COR-L47 (cell line): ENCODE data around the gene DLEU7.

Source experiments
- DNase-seq: peaks from one replicate; lab custom pipeline; 2025; lab: John Stamatoyannopoulos, UW

The DLEU7 gene

GRCh38 chr13:50843257-50844083, at the start of gene DLEU7:
DLEU7 (minus strand) TSS chr13:50843692; CDS start chr13:50843646, 46 bp downstream.
- DNase-seq = no peak

- no peak for DNase-seq
These were observed 48.9 kb upstream of the DLEU7 start for GRCh38 chr13:50892210-50892944.

- DNase-seq = no peak
These were observed 47.7 kb upstream of the DLEU7 start for GRCh38 chr13:50891206-50891605.

DNA sequence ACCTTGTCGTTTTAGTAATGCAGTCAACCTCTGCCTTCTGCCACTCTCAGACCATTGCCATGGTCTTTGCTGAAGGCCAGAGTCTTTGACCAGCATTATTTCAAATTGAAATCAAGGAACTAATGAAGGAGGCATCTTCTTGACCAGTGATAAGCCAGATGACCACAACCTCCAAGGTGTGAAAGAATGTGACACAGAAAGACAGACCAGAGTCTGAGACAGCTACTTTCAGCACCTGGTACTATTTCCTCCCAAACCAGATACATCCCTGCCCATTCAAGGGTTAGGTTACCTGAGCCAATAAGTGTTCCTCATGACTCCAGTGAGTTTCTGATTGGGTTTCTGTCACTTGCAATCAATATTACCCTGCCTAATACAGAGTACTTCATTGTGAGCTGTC, 45.8 kb upstream of the DLEU7 start:
- no peak for DNase-seq

- no peak for DNase-seq
These were observed 44.9 kb upstream of the DLEU7 start for GRCh38 chr13:50888362-50888761.

GRCh38 chr13:50887151-50887550, 43.7 kb upstream of the DLEU7 start:
- DNase-seq = no peak

DNA sequence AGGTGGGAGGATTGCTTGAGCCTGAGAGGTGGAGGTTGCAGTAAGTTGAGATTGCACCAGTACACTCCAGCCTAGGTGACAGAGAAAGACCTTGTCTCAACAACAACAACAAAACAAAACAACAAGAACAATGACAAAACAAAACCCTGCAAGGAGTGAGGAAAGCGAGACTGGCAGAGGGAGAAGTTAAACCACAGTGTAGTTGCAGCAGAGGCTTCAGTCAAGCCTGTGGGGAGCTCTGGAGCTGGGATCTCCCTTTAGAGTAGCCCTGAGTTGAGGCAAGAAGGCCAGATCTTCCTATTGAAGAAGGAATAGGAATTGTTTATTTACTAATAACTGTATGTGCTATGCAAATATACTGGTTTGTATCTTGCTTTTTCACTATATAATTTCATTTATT, 40.8 kb upstream of the DLEU7 start:
- no peak for DNase-seq

DNA sequence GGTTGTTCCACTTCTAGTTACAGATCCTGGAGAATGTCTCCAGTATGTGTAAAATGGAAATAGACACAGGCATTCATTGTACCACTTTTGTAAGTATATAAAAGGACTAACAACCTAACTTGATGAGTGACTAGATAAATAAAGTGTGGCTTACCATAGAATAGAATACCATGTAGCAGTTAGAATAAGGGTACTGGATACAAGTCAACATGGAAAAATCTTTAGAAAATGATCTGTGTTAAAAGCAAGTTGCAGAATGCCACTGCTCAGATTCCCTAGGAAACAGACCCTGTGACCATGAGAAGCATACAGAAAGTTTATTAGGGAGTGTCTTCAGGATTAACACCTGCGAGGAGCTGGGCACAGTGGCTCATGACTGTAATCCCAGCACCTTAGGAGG, 40.2 kb upstream of the DLEU7 start:
- DNase-seq = no peak

GRCh38 chr13:50882816-50883435, 39.4 kb upstream of the DLEU7 start:
- DNase-seq = no peak

DNA sequence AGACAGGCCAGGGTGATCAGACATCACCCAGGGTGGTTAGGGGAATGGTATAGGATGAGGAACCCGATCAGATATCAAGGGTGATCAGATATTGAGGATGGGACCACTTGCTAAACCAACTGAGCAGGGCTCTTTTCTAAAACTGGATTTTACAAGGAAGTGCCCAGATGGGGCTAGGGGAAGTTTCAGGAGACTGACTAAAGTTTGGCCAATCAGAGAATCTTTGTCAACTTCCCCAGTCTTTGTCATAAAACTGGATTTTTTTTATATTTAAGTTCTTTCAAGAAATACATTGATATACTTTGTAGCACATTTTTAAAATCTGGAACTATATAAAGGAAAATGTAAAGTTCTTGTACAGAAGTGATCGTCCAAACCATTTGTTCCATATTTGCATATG, 30.5 kb upstream of the DLEU7 start:
- DNase-seq = no peak

GRCh38 chr13:50873467-50873866, 30.0 kb upstream of the DLEU7 start:
- no peak for DNase-seq

DNA sequence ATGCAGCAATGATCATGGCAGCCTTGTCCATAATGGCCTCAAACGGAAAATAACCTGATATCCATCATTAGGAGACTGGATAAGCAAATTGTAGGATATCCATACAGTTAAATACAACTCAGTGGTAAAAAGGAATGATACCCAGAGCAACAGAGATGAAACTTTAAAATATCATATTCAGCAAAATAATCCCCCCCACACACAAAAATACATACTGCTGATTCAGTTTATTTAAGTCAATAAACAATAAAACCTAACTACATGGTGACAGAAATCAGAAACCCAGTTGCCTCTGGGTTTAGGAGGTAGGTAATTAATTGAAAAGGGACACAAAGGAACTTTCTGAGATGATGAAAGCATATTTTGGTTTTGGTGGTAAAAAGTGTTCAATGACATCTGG, 27.9 kb upstream of the DLEU7 start:
- DNase-seq = no peak

- DNase-seq = no peak
These were observed 24.1 kb upstream of the DLEU7 start for GRCh38 chr13:50867637-50867945.

GRCh38 chr13:50866817-50867636, 23.5 kb upstream of the DLEU7 start:
- no peak for DNase-seq

DNA sequence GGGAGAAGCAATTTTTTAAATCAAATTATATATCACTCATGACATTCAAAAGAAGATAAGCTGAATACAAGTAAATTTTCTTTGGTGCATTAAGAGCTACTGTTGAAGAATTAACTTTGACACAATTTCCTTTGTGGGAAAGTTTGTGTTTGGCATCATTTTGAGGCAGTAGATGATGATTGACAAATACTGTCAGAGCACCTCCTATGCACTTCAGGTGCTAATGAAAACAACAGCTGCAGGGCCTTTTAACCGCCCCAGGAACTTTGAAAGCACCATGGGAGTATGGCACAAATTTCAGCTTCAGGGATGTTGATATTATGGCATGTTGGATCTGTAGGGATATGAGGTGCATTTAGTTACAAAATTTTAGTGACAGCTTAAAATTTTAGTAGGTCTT, 21.0 kb upstream of the DLEU7 start:
- DNase-seq = no peak

GRCh38 chr13:50855681-50856080, 12.2 kb upstream of the DLEU7 start:
- DNase-seq = no peak

DNA sequence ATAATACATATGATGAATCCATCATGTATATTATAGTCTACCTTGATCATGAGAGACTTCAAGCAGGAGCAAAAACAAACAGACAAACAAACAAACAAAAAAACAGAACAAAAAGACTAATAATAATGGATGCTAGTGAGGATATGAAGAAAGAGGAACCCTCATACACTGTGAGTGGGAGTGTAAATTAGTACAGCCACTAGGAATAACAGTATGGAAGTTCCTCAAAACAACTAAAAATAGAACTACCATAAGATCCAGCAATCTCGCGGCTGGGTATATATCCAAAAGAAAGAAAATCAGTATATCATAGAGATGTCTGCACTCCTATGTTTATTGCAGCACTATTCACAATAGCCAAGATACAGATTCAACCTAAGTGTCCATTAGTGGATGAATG, 7.0 kb upstream of the DLEU7 start:
- no peak for DNase-seq

- no peak for DNase-seq
These were observed 4.0 kb upstream of the DLEU7 start for GRCh38 chr13:50847501-50847900.

- no peak for DNase-seq
These were observed 3.5 kb upstream of the DLEU7 start for GRCh38 chr13:50846861-50847475.

DNA sequence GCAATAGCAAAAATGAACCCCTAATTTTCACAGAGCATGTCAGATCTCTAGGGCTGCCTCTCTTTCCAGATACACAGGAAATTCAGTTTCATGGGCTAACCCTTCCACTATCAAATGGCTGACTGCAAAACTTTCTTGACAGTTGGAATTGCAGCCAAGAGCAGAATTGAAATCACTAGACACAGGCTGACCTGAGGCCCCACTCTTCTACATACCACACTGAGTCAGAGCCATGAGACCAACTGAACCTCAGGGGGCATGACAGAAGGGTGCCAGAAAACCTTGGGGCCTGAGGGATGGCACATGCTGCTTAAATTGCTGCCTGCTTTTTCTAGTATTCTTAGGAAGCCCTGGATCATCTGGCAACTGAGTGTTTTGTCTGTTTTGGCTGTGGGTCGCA, 1.7 kb upstream of the DLEU7 start:
- DNase-seq = no peak

- DNase-seq = no peak
These were observed 788 bp upstream of the DLEU7 start for GRCh38 chr13:50844084-50844875.
